IMR-90 (cell line): ENCODE results near the gene ANKRD35. TPM values are rescaled to one million over a fixed set of nuclear protein-coding genes. Genes with fewer than 3 reads are reported as not detected.

Experiments
- ATAC-seq: fragments of 200-7000 bp; cut with Tn5 transposase; 2 replicates; pipeline ENCODE4 v1.9.1; 2020; ENCODE audit warnings: low read depth, mild to moderate bottlenecking, moderate library complexity
- Bru-seq: library from RNA; stranded (reverse); fragments of 400-500 nt; gene quantifications from one replicate; lab custom pipeline; 2021; lab: Mats Ljungman, UMichigan
- BruChase-seq, 2 experiments: library from RNA; stranded (reverse); fragments of 400-500 nt; gene quantifications; one replicate each; lab custom pipeline; 2021; lab: Mats Ljungman, UMichigan
- BruUV-seq: library from RNA; stranded (reverse); fragments of 400-500 nt; replicated peaks from 2 replicates; lab custom pipeline; 2021; lab: Mats Ljungman, UMichigan
- CTCF ChIA-PET: fragments of 300-600 bp; formaldehyde crosslinking; extraction: SDS; loops from one replicate; lab custom pipeline; 2021; ENCODE audit warnings: antibody characterized with exemption; lab: Yijun Ruan, JAX
- POLR2A ChIA-PET: fragments of 300-600 bp; sonication (Branson Sonifier 250); formaldehyde crosslinking; loops from one replicate; lab custom pipeline; 2022; ENCODE audit warnings: antibody characterized with exemption; ENCODE audit not compliant: unreplicated experiment; lab: Charles Lee
- DNase-seq: peaks from one replicate; pipeline ENCODE4 v3.0.0; 2013
- H2AFZ ChIP-seq: replicated peaks from 2 replicates; pipeline ENCODE3; 2013; ENCODE audit warnings: low read length, mild to moderate bottlenecking; ENCODE audit not compliant: poor library complexity
- H2AK5ac ChIP-seq: 2 replicates; pipeline ENCODE4 v1.6.1; 2013; ENCODE audit warnings: low read depth, low read length, inconsistent platforms
- H2AK9ac ChIP-seq: replicated peaks from 2 replicates; pipeline ENCODE3; 2013; ENCODE audit warnings: mild to moderate bottlenecking, low read depth, low read length, moderate library complexity; ENCODE audit not compliant: poor library complexity
- H2BK120ac ChIP-seq: 2 replicates; pipeline ENCODE4 v1.6.1; 2013; ENCODE audit warnings: low read depth, low read length, inconsistent platforms
- H2BK15ac ChIP-seq: 3 replicates; pipeline ENCODE4 v1.6.1; 2013; ENCODE audit warnings: low read depth, low read length, inconsistent platforms
- H2BK20ac ChIP-seq: 2 replicates; pipeline ENCODE4 v1.6.1; 2013; ENCODE audit warnings: low read depth, mild to moderate bottlenecking, inconsistent platforms, low read length, moderate library complexity
- H2BK5ac ChIP-seq: 2 replicates; pipeline ENCODE4 v1.6.1; 2013; ENCODE audit warnings: mild to moderate bottlenecking, low read depth, low read length, inconsistent platforms; ENCODE audit not compliant: poor library complexity, severe bottlenecking
- H3K14ac ChIP-seq: replicated peaks from 2 replicates; pipeline ENCODE4 v1.6.1; 2013; ENCODE audit warnings: low read depth, low read length, inconsistent platforms
- H3K18ac ChIP-seq: 2 replicates; pipeline ENCODE4 v1.6.1; 2013; ENCODE audit warnings: low read depth, low read length, control low read depth
- H3K23ac ChIP-seq: 2 replicates; pipeline ENCODE4 v1.6.1; 2013; ENCODE audit warnings: low read depth, low read length, inconsistent platforms
- H3K27ac ChIP-seq: 2 replicates; pipeline ENCODE4 v1.5.1; 2013; ENCODE audit warnings: mild to moderate bottlenecking, control low read depth, low read length; ENCODE audit not compliant: insufficient read depth
- H3K27me3 ChIP-seq: 2 replicates; pipeline ENCODE4 v1.6.1; 2013; ENCODE audit warnings: low read length; ENCODE audit not compliant: control insufficient read depth, insufficient read depth
- H3K36me3 ChIP-seq: 2 replicates; pipeline ENCODE4 v1.6.1; 2013; ENCODE audit warnings: low read length, mixed read lengths; ENCODE audit not compliant: control insufficient read depth, insufficient read depth
- H3K4ac ChIP-seq: 2 replicates; pipeline ENCODE4 v1.6.1; 2013; ENCODE audit warnings: low read depth, low read length, inconsistent platforms
- H3K4me1 ChIP-seq: 2 replicates; pipeline ENCODE4 v1.6.1; 2013; ENCODE audit warnings: low read length, mixed read lengths; ENCODE audit not compliant: control insufficient read depth, insufficient read depth
- H3K4me2 ChIP-seq: 2 replicates; pipeline ENCODE4 v1.6.1; 2013; ENCODE audit warnings: low read depth, mild to moderate bottlenecking, control low read depth, low read length, moderate library complexity
- H3K4me3 ChIP-seq: 2 replicates; pipeline ENCODE4 v1.5.1; 2013; ENCODE audit warnings: low read depth, mild to moderate bottlenecking, control low read depth, low read length, moderate library complexity; ENCODE audit not compliant: insufficient read depth
- H3K56ac ChIP-seq: 2 replicates; pipeline ENCODE4 v1.6.1; 2013; ENCODE audit warnings: low read length, inconsistent platforms; ENCODE audit not compliant: insufficient read depth; ENCODE audit errors: extremely low read depth
- H3K79me1 ChIP-seq, 2 experiments: 2 replicates each; pipeline ENCODE4 v1.6.1; 2013; ENCODE audit warnings: low read length in 2 of 2, inconsistent platforms in 1 of 2, low read depth in 1 of 2
- H3K9ac ChIP-seq: 2 replicates; pipeline ENCODE4 v1.6.1; 2013; ENCODE audit warnings: low read depth, low read length, control low read depth
- H3K9me1 ChIP-seq: 2 replicates; pipeline ENCODE4 v1.6.1; 2013; ENCODE audit warnings: low read length, inconsistent platforms; ENCODE audit not compliant: insufficient read depth
- H3K9me3 ChIP-seq: 2 replicates; pipeline ENCODE4 v1.6.1; 2013; ENCODE audit warnings: low read length; ENCODE audit not compliant: control insufficient read depth, insufficient read depth
- H4K20me1 ChIP-seq: 2 replicates; pipeline ENCODE4 v1.6.1; 2013; ENCODE audit warnings: low read length, inconsistent platforms; ENCODE audit not compliant: insufficient read depth
- H4K5ac ChIP-seq: 2 replicates; pipeline ENCODE4 v1.6.1; 2013; ENCODE audit warnings: mild to moderate bottlenecking, low read depth, low read length, control low read depth
- H4K8ac ChIP-seq, 2 experiments: 2 replicates each; pipeline ENCODE4 v1.6.1; 2013; ENCODE audit warnings: low read depth in 2 of 2, low read length in 2 of 2, control low read depth in 1 of 2, inconsistent platforms in 1 of 2
- H4K91ac ChIP-seq: 2 replicates; pipeline ENCODE4 v1.6.1; 2013; ENCODE audit warnings: low read depth, low read length, inconsistent platforms; ENCODE audit not compliant: insufficient read depth
- CEBPB ChIP-seq: IDR thresholded peaks from 2 replicates; pipeline ENCODE4 v1.6.1; 2012; ENCODE audit warnings: low read depth, low read length, improper control_type of control experiment
- FOS ChIP-seq: fragments of 150-350 bp; IDR thresholded peaks from 2 replicates; pipeline ENCODE4 v1.6.1; 2016; ENCODE audit warnings: low read depth, low read length
- MAFK ChIP-seq: IDR thresholded peaks from 2 replicates; pipeline ENCODE4 v1.6.1; 2012; ENCODE audit warnings: low read depth, low read length, improper control_type of control experiment
- MAZ ChIP-seq: IDR thresholded peaks from 2 replicates; pipeline ENCODE4 v1.6.1; 2012; ENCODE audit warnings: low read depth, mild to moderate bottlenecking, low read length, improper control_type of control experiment, moderate library complexity, borderline replicate concordance
- MXI1 ChIP-seq: IDR thresholded peaks from 2 replicates; pipeline ENCODE4 v1.6.1; 2012; ENCODE audit warnings: low read depth, mild to moderate bottlenecking, low read length, moderate library complexity, borderline replicate concordance
- POLR2A ChIP-seq: IDR thresholded peaks from 2 replicates; pipeline ENCODE4 v1.6.1; 2012; ENCODE audit warnings: mild to moderate bottlenecking, low read depth, low read length
- RFX5 ChIP-seq: IDR thresholded peaks from 2 replicates; pipeline ENCODE4 v1.8.0; 2012; ENCODE audit warnings: low read depth, mild to moderate bottlenecking, low read length, moderate library complexity
- WGBS, 2 experiments: methylation state at CpG; one replicate each; pipeline versions ENCODE4 v1.1.5 to v1.1.7; 2013; ENCODE audit warnings: missing lambda C conversion rate in 2 of 2; ENCODE audit not compliant: insufficient read length in 1 of 2; ENCODE audit errors: extremely low coverage in 2 of 2; 5-methylcytosine and 5-hydroxymethylcytosine counted together
- dilution Hi-C: fragments of 300-500 bp; cut with HindIII; formaldehyde crosslinking; loops from one replicate; pipeline ENCODE4 v1.14.3; 2018; ENCODE audit warnings: low sequenced_read_pairs; ENCODE audit not compliant: unreplicated experiment
- in situ Hi-C: fragments of 300-500 bp; cut with MboI; formaldehyde crosslinking; loops from 3 replicates; pipeline ENCODE4 v1.14.3; 2019; ENCODE audit warnings: low sequenced_read_pairs, inconsistent platforms, mixed read lengths
- intact Hi-C: fragments of 100-400 bp; cut with micrococcal nuclease; formaldehyde crosslinking; loops from 2 replicates; pipeline ENCODE4 v1.10.0; 2022
- long read RNA-seq: library from polyadenylated mRNA; unstranded; transcript quantifications from one replicate; pipeline ENCODE4 v2.0.0, GENCODE V29; 2021; ENCODE audit not compliant: unreplicated experiment
- polyA plus RNA-seq, 3 experiments: library from polyadenylated mRNA; depleted of rRNA; stranded (reverse); fragments of >200 nt; gene quantifications; 2 replicates each; pipeline ENCODE4 v1.2.3, GENCODE V29; 2012; ENCODE audit warnings: low replicate concordance in 1 of 3
- total RNA-seq: library from RNA; depleted of rRNA; stranded (reverse); fragments of >200 nt; gene quantifications from 2 replicates; pipeline ENCODE4 v1.2.3, GENCODE V29; 2012; rRNA removed
- TF ChIP-seq, protein P1 (sequence below): fragments of 150-350 bp; IDR thresholded peaks from 2 replicates; pipeline ENCODE4 v1.6.1; 2016; ENCODE audit warnings: low read depth, mild to moderate bottlenecking, low read length, moderate library complexity, borderline replicate concordance

Gene ANKRD35, protein sequence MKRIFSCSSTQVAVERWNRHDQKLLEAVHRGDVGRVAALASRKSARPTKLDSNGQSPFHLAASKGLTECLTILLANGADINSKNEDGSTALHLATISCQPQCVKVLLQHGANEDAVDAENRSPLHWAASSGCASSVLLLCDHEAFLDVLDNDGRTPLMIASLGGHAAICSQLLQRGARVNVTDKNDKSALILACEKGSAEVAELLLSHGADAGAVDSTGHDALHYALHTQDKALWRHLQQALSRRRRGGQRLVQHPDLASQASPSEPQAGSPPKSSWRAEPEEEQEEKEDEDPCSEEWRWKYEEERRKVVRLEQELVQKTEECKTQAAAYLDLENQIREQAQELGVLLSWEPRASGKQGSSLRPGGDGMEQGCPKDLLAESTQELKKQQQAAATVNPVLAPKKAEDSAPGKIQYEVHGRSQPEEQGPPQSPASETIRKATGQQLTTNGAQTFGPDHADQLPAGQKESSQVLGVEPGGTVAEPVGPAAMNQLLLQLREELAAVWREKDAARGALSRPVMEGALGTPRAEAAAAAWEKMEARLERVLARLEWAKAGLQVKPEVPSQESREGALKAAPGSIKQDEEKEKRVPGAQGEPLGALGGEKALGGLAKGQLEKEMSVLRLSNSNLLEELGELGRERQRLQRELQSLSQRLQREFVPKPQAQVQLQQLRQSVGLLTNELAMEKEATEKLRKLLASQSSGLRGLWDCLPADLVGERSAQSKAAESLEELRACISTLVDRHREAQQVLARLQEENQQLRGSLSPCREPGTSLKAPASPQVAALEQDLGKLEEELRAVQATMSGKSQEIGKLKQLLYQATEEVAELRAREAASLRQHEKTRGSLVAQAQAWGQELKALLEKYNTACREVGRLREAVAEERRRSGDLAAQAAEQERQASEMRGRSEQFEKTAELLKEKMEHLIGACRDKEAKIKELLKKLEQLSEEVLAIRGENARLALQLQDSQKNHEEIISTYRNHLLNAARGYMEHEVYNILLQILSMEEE
- total RNA-seq (0.90 and 1.1 TPM in 2 replicates), polyA plus RNA-seq (2012; rRNA removed) (2.4 TPM in 2 replicates), Bru-seq, nascent RNA (percentile 24 among the genes with signal in this experiment), BruChase-seq, experiment 1, labeled RNA remaining after a 6-hour chase (percentile 22 among the genes with signal in this experiment), BruChase-seq, experiment 2, labeled RNA remaining after a 2-hour chase (percentile 22 among the genes with signal in this experiment)
- polyA plus RNA-seq (2012; cell fraction: cytosol; rRNA removed) = 2.4 and 2.5 TPM in 2 replicates
- 0.97 and 1.2 TPM in 2 replicates for polyA plus RNA-seq (2012; cell fraction: nucleus; rRNA removed; ENCODE audit: low replicate concordance)
- long read RNA-seq, partial matches to known transcripts = 8 of 8 reads
- long read RNA-seq, other reads (novel, unspliced or antisense) = 0 of 8 reads

DNA sequence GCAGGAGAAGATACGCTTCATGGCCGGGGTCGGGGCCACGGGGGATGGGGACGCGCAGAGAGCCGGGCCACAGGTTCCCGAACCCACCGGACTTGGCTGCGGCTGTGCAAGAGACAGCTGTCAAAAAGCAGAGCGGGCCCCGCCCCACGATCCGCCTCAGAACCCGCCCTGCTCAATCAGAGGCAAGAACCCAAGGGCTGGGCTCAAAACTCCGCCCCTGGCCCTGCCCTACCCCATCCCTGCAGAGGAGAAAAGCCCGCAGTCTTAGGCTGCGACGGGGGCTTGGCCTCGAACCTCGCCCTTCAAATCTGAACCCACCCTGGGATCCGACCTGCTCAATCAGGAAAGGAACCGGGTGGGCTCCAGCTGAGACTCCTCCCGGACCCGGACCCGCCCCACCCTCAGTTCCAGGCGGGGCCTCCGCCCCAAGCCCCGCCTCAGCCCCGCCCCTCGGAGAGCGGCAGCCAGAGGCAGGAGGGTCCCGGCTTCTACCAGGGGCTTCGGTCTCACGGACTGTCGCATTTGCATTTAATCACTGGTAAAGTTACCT lies at the start of gene ANKRD35:
TSS of gene ANKRD35 (minus strand) at position 129 of the 550 bp plus-strand sequence. CDS start at position 21, 108 bp downstream.
- Histone ChIP-seq H3K9ac (no peak within 1 kb of the TSS), H2AK5ac (no peak within 1 kb of the TSS), H3K79me1 (no peaks in the 10 kb centered on the region), H3K9me3 (no peaks in the 10 kb centered on the region), H3K27me3 (peaks cover 3% of the 10 kb centered on the region; the same call in 1 of the 2 replicates), H3K14ac (no peak within 1 kb of the TSS), H4K5ac (no peak within 1 kb of the TSS), H3K27ac (no peak within 1 kb of the TSS), H4K8ac (no peak within 1 kb of the TSS), H3K4me3 (peak within 1 kb of the TSS; percentile 71), H3K23ac (peak within 1 kb of the TSS; percentile 3; the same call in 1 of the 2 replicates), H2AK9ac (no peak within 1 kb of the TSS), H3K36me3 (no peaks in the 10 kb centered on the region), H3K4ac (no peak within 1 kb of the TSS), H4K91ac (no peak within 1 kb of the TSS), H4K20me1 (no peaks in the 10 kb centered on the region), H3K18ac (no peak within 1 kb of the TSS), H3K4me2 (peak within 1 kb of the TSS; percentile 78), H2BK120ac (no peak within 1 kb of the TSS), H3K9me1 (0 out of 2 replicates have a peak, but pooled peaks cover 3% of the 10 kb centered on the region), H2AFZ (peak within 1 kb of the TSS; percentile 97), H2BK20ac (no peak within 1 kb of the TSS), H2BK5ac (no peak within 1 kb of the TSS), H3K4me1 (0 out of 2 replicates have a peak, but pooled peaks cover 3% of the 10 kb centered on the region), H2BK15ac (no peak within 1 kb of the TSS), H3K56ac (no peak within 1 kb of the TSS)
- in situ Hi-C loops = no loop called here
- ChIA-PET POLR2A (interaction anchor here (0.6 kb wide), 1 partner anchor 33 kb away, joined by 4 read pairs; the partner anchor contains the start of gene PEX11B), CTCF (no interaction called here)
- no TSS peak for BruUV-seq
- WGBS, 2 experiments = 1% methylated on average over 13 of the region's 36 CpGs; no CpG with 5 or more reads in 1 of the 2 experiments
- intact Hi-C loops = no loop called here
- dilution Hi-C loops = no loop called here
- ATAC-seq (peak; percentile 99), DNase-seq (peak; percentile 34)
- TF ChIP-seq, protein P1, sequence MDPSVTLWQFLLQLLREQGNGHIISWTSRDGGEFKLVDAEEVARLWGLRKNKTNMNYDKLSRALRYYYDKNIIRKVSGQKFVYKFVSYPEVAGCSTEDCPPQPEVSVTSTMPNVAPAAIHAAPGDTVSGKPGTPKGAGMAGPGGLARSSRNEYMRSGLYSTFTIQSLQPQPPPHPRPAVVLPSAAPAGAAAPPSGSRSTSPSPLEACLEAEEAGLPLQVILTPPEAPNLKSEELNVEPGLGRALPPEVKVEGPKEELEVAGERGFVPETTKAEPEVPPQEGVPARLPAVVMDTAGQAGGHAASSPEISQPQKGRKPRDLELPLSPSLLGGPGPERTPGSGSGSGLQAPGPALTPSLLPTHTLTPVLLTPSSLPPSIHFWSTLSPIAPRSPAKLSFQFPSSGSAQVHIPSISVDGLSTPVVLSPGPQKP = no peak
- TF ChIP-seq MXI1 = no peak
- TF ChIP-seq RFX5 = no peak
- peak; percentile 69; the same call in 1 of the 2 replicates for TF ChIP-seq MAZ
- TF ChIP-seq FOS = no peak
- TF ChIP-seq POLR2A = no peak
- no peak for TF ChIP-seq MAFK
- TF ChIP-seq CEBPB = no peak
